AG10803 (cell line): ENCODE data around the gene AOC1.

Experiments
- DNase-seq: peaks from one replicate; pipeline ENCODE4 v3.0.0; 2010; ENCODE audit warnings: low read depth
- H3K4me3 ChIP-seq: 2 replicates; pipeline ENCODE4 v1.5.1; 2011; ENCODE audit warnings: mild to moderate bottlenecking, low read length, control low read depth
- TF ChIP-seq, protein P1 (sequence below): conservative IDR thresholded peaks from 2 replicates; pipeline ENCODE4 v1.5.1; 2011; ENCODE audit warnings: mild to moderate bottlenecking, low read length, control low read depth, inconsistent platforms

Gene AOC1

GRCh38 chr7:150824379-150825177 lies 27.7 kb upstream of the AOC1 start:
- no peak for DNase-seq
- no peak overlapping the region for H3K4me3 ChIP-seq
- TF ChIP-seq, protein P1, sequence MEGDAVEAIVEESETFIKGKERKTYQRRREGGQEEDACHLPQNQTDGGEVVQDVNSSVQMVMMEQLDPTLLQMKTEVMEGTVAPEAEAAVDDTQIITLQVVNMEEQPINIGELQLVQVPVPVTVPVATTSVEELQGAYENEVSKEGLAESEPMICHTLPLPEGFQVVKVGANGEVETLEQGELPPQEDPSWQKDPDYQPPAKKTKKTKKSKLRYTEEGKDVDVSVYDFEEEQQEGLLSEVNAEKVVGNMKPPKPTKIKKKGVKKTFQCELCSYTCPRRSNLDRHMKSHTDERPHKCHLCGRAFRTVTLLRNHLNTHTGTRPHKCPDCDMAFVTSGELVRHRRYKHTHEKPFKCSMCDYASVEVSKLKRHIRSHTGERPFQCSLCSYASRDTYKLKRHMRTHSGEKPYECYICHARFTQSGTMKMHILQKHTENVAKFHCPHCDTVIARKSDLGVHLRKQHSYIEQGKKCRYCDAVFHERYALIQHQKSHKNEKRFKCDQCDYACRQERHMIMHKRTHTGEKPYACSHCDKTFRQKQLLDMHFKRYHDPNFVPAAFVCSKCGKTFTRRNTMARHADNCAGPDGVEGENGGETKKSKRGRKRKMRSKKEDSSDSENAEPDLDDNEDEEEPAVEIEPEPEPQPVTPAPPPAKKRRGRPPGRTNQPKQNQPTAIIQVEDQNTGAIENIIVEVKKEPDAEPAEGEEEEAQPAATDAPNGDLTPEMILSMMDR, result no peak

DNA sequence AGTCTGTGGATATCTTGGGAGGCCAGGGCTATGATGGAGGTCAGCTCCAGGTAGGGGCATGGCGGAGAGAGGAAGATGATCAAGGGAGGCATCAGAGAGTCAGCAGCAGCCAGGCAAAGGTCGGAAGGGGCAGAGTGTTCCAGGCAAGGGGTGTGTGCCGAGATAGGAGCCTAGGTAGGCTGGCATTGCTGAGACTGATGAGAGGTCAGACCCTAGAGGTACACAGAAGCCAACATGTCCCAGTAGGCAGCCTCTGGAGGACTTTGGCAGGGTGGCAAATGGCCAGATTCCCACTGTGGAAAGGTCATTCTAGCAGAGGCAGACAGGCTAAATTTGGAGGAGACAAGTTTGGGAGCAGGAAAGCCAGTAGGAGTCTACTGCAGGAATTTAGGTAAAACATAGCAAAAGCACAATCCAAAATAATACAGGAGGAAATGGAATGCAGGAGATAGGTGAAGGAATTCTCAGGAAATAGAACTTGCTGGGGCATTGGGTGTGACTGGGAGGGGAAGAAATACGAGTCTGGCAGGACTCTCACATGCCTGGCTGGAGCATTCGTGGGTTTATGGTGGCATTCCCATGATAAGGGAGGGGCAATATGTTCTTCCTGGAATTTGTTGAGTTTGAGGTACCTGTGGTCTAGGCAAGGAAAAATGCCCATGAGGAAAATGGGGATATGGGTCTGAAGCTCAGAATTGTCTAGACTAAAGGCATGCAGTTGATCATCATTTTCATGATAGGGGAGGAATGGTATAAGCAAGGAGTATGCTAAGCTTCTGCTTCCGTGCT lies 26.1 kb upstream of the AOC1 start:
- TF ChIP-seq, protein P1, result no peak
- DNase-seq, result no peak

DNA sequence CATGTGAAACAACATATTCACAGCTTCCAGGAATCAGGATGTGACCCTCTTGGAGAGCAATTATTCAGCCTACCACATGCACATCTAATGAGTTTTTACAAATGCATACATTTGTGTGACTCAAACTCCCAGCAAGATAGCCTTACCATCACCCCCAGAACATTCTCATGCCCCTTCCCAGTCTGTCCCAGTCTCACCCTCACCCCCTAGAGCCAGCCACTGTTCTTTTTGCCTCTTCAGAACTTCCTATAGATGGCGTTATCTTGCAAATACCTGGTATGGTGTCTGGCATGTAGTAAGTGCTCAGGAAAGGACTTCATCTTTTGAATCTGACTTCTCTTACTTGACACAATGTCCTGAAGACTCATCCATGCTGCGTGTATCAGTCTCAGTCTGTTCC lies 23.9 kb upstream of the AOC1 start:
- TF ChIP-seq, protein P1, result no peak
- no peak for DNase-seq
- no peak overlapping the region for H3K4me3 ChIP-seq

More for the DNA sequence above, 26.1 kb upstream of the AOC1 start:
- H3K4me3 ChIP-seq, result no peak overlapping the region

- TF ChIP-seq, protein P1, result no peak
- H3K4me3 ChIP-seq, result no peak overlapping the region
- DNase-seq, result no peak
Measured at GRCh38 chr7:150829426-150829825, 22.9 kb upstream of the AOC1 start.

DNA sequence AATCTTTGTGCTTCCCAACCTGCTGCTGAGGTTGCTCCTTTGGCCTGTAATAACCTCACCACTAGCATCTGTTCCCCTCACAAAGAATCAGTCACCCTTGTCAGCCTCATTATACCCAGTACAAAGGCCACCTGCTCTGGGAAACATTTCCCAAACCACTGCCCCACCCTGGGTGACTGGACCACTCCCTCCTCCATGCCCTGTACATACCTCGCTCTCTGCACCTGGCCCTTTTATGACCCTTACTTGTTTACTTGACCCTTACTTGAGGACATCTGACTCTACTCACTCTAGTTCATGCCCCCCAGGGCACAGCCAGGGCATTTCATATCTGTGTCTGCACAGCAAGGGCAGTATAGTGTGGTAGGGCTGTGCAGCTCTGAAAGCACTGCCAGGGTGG lies 21.4 kb upstream of the AOC1 start:
- no peak for DNase-seq
- TF ChIP-seq, protein P1, result no peak
- H3K4me3 ChIP-seq, result no peak overlapping the region

- TF ChIP-seq, protein P1, result no peak
- no peak for DNase-seq
- no peak overlapping the region for H3K4me3 ChIP-seq
Measured at GRCh38 chr7:150831851-150832250, 20.5 kb upstream of the AOC1 start.
